Cardiac fibroblast (primary cell): Measurements from ENCODE around the gene HK1.
A peak's percentile ranks its signal among the peaks of the same experiment; 100 is the strongest.
"Not testable (repeated sequence)": the region's sequence is repeated elsewhere in the genome, so short reads cannot be mapped to it uniquely, and the experiment has no call there.

Experiments used
- DNase-seq, 2 donors: peaks; one replicate each; pipeline versions ENCODE4 v3.0.0 to v3.0.0-alpha.2; 2010; ENCODE audit warnings: low read depth in 2 of 2
- H3K4me3 ChIP-seq, 2 donors: replicated peaks in 1 of 2; 1 replicate in 1 of 2; 2 replicates in 1 of 2; pipeline ENCODE4 v1.5.1; 2011; ENCODE audit warnings: low read depth in 2 of 2, low read length in 2 of 2, mild to moderate bottlenecking in 2 of 2, moderate library complexity in 1 of 2
- CTCF ChIP-seq: IDR thresholded peaks from one replicate; pipeline ENCODE4 v1.5.1; 2011; ENCODE audit warnings: low read depth, mild to moderate bottlenecking, low read length, inconsistent platforms

The HK1 gene

DNA sequence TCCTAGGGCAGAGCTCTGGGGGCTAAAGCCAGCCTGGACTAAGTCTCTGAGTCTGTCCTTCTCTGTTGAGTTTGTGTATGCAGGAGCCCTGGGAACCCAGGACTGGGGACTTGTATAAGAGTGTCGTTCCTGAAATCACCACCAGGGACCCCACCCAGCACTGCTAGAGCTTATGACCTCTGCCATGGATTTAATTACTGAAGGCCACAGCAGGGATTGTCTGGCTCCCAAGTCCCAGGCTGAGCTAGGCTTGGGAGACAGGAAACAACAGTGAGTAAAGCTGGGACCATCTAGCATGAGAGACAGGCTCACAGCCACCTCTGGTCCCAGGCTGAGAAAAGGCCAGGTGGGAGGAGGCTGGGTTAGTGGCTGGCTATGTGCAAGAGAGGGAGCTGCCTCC is 171.5 kb downstream of the HK1 start:
- H3K4me3 ChIP-seq = no peak overlapping the region
- peak; percentile 59 for TF ChIP-seq CTCF
- DNase-seq = peak; percentile 50 to 58

GRCh38 chr10:69450395-69450794 is 172.1 kb downstream of the HK1 start:
- not testable (repeated sequence) for H3K4me3 ChIP-seq, DNase-seq

GRCh38 chr10:69451209-69451783 is 173.0 kb downstream of the HK1 start, which contains the start of gene TSPAN15:
TSPAN15 (plus strand) TSS chr10:69451465; CDS start chr10:69451595, 130 bp downstream.
- DNase-seq = peak; percentile 68 to 78
- peak within 1 kb of the TSS; percentile 47 to 57 for H3K4me3 ChIP-seq
- no peak for TF ChIP-seq CTCF
